Measurements from ENCODE around the gene LUM. TPM values are rescaled to one million over a fixed set of nuclear protein-coding genes. Genes with fewer than 3 reads are reported as not detected.

Gene LUM
- total and polyA plus RNA-seq, 2 of the 4 experiments (the other 2 are of a cell fraction), result 50.0 to 70.5 TPM

DNA sequence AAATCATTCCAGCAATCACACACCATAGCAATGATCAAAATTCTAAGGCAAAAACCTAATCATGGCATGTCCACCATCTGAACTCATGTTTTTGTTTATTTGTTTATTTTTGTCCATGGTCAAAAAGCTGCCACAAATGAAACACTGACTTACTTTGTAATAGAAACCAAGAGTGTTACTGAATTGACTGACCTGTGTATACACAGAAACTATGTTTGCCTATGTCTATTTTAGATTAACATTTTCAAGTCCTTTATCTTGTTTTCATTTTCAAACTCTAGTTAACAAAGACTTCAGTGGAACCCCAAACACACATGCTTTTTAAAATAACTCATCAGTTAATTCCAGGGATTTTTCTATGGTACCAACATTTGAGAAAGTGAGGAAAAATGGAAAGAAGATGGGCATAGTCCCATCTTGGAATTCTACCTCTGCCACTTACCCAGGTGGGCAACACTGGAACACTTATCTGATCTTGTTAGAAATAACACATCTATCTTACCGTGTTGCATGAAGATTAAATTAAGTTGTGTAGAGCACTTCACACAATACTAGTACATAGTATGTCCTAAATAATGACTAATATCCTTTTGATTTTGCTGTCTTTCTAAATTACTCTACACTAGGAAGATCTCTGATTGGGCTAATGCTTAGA lies 6.4 kb downstream of the LUM start:
- CTCF ChIA-PET, result no interaction called here
- intact Hi-C loops (cut with micrococcal nuclease), result loop anchor here (5.0 kb wide), 1 partner anchor 108 kb away; no protein-coding TSS in a partner anchor

More for the DNA sequence above, 6.4 kb downstream of the LUM start:
- dilution Hi-C loops (cut with HindIII; ENCODE audit: low sequenced_read_pairs, unreplicated experiment), result no loop called here
- H3K4ac ChIP-seq (ENCODE audit: low read depth, low read length), result no peak overlapping the region
- peaks cover 9% of the 10 kb centered on the region for H3K36me3 ChIP-seq (ENCODE audit: control insufficient read depth, insufficient read depth, low read length)
- in situ Hi-C loops (cut with MboI; ENCODE audit: low sequenced_read_pairs), result no loop called here
- H4K5ac ChIP-seq (ENCODE audit: low read depth, low read length), result no peak overlapping the region; the same call in 1 of the 2 replicates
- no peaks in the 10 kb centered on the region for H3K9me3 ChIP-seq (ENCODE audit: control insufficient read depth, insufficient read depth, low read length)
- H3K56ac ChIP-seq (ENCODE audit: extremely low read depth, insufficient read depth, low read length), result no peak overlapping the region
- H3K27me3 ChIP-seq (ENCODE audit: control insufficient read depth, insufficient read depth, low read length), result no peaks in the 10 kb centered on the region
- H4K8ac ChIP-seq (ENCODE audit: low read depth in 2 of 2, low read length in 2 of 2), result no peak overlapping the region
- H2AK5ac ChIP-seq (ENCODE audit: low read depth, low read length), result no peak overlapping the region
- H3K27ac ChIP-seq (ENCODE audit: insufficient read depth, low read length), result no peak overlapping the region
- BruUV-seq (replicated peaks), result no TSS peak
- WGBS, 2 experiments (ENCODE audit: extremely low coverage in 2 of 2, insufficient read length in 1 of 2), result no CpG with 5 or more reads among the region's 1 CpG
- no peak overlapping the region for H2AFZ ChIP-seq (replicated peaks; ENCODE audit: low read length, poor library complexity)
- H3K9ac ChIP-seq (ENCODE audit: low read depth, low read length), result no peak overlapping the region
- H3K18ac ChIP-seq (ENCODE audit: low read depth, low read length), result peak overlapping the region; percentile 12; the same call in 1 of the 2 replicates
- H3K4me3 ChIP-seq (ENCODE audit: insufficient read depth, low read depth, low read length), result no peak overlapping the region
- no peak overlapping the region for H2BK120ac ChIP-seq (ENCODE audit: low read depth, low read length)
- H2BK15ac ChIP-seq (ENCODE audit: low read depth, low read length), result no peak overlapping the region
- no peaks in the 10 kb centered on the region; the same call in 1 of the 2 replicates for H3K9me1 ChIP-seq (ENCODE audit: insufficient read depth, low read length)
- H3K4me2 ChIP-seq (ENCODE audit: low read depth, low read length), result peak overlapping the region; percentile 33; the same call in 1 of the 2 replicates
- H3K79me1 ChIP-seq (ENCODE audit: low read depth in 1 of 2, low read length in 2 of 2), result peaks cover 0 to 13% of the 10 kb centered on the region in 2 experiments; a peak in 3 of 4 replicates
- no peak overlapping the region for H3K14ac ChIP-seq (replicated peaks; ENCODE audit: low read depth, low read length)
- no peak overlapping the region for H2BK20ac ChIP-seq (ENCODE audit: low read depth, low read length)
- TF ChIP-seq, protein P1, sequence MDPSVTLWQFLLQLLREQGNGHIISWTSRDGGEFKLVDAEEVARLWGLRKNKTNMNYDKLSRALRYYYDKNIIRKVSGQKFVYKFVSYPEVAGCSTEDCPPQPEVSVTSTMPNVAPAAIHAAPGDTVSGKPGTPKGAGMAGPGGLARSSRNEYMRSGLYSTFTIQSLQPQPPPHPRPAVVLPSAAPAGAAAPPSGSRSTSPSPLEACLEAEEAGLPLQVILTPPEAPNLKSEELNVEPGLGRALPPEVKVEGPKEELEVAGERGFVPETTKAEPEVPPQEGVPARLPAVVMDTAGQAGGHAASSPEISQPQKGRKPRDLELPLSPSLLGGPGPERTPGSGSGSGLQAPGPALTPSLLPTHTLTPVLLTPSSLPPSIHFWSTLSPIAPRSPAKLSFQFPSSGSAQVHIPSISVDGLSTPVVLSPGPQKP (IDR thresholded peaks at IDR 0.05; ENCODE audit: borderline replicate concordance, low read depth, low read length), result no peak
- TF ChIP-seq FOS (IDR thresholded peaks at IDR 0.05; ENCODE audit: low read depth, low read length), result no peak
- TF ChIP-seq NFE2L2 (IDR thresholded peaks at IDR 0.05; ENCODE audit: low read depth, low read length), result no peak
- TF ChIP-seq BHLHE40 (IDR thresholded peaks at IDR 0.05; ENCODE audit: low read depth, low read length), result no peak
- H2AK9ac ChIP-seq (replicated peaks; ENCODE audit: low read depth, low read length, poor library complexity), result no peak overlapping the region
- H4K20me1 ChIP-seq (ENCODE audit: insufficient read depth, low read length), result no peaks in the 10 kb centered on the region
- ATAC-seq (ENCODE audit: low read depth) (no peak), DNase-seq (no peak)
- no peak overlapping the region for H2BK5ac ChIP-seq (ENCODE audit: low read depth, low read length, poor library complexity, severe bottlenecking)
- H4K91ac ChIP-seq (ENCODE audit: insufficient read depth, low read depth, low read length), result no peak overlapping the region
- POLR2A ChIA-PET (ENCODE audit: unreplicated experiment), result no interaction called here
- peaks cover 3% of the 10 kb centered on the region; the same call in 1 of the 2 replicates for H3K4me1 ChIP-seq (ENCODE audit: control insufficient read depth, insufficient read depth, low read length)
- H3K23ac ChIP-seq (ENCODE audit: low read depth, low read length), result no peak overlapping the region
